Choroid plexus epithelial cell (primary cell): ENCODE measurements around the gene AHNAK.

Experiments
- DNase-seq: peaks from one replicate; pipeline ENCODE4 v3.0.0-alpha.2; 2010; ENCODE audit warnings: low read depth
- H3K4me3 ChIP-seq: 2 replicates; pipeline ENCODE4 v1.5.1; 2011; ENCODE audit warnings: low read depth, mild to moderate bottlenecking, control low read depth, low read length, moderate library complexity
- TF ChIP-seq, protein P1 (sequence below): conservative IDR thresholded peaks from 2 replicates; pipeline ENCODE4 v1.5.1; 2011; ENCODE audit warnings: low read depth, mild to moderate bottlenecking, control low read depth, inconsistent platforms, low read length, moderate library complexity

AHNAK gene

DNA sequence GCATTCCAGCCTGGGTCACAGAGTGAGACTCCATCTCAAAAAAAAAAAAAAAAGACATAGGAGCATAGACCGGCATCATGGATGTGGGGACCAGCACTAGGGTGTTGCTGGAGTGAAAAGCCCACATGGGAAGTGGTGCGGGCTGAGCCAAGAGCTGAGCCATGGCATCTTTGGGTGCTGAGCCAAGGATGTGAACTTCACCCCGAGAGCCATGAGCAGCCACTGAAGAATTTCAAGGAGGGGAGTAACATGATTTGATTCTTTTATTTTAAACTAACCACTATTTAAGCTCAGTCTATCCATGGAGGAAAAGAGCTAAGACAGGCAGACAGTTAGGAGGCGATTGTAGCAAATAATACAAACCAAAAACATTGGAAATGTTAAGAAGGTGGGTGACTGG is 57.4 kb downstream of the AHNAK start:
- TF ChIP-seq, protein P1, sequence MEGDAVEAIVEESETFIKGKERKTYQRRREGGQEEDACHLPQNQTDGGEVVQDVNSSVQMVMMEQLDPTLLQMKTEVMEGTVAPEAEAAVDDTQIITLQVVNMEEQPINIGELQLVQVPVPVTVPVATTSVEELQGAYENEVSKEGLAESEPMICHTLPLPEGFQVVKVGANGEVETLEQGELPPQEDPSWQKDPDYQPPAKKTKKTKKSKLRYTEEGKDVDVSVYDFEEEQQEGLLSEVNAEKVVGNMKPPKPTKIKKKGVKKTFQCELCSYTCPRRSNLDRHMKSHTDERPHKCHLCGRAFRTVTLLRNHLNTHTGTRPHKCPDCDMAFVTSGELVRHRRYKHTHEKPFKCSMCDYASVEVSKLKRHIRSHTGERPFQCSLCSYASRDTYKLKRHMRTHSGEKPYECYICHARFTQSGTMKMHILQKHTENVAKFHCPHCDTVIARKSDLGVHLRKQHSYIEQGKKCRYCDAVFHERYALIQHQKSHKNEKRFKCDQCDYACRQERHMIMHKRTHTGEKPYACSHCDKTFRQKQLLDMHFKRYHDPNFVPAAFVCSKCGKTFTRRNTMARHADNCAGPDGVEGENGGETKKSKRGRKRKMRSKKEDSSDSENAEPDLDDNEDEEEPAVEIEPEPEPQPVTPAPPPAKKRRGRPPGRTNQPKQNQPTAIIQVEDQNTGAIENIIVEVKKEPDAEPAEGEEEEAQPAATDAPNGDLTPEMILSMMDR = no peak
- H3K4me3 ChIP-seq = no peak overlapping the region
- no peak for DNase-seq

DNA sequence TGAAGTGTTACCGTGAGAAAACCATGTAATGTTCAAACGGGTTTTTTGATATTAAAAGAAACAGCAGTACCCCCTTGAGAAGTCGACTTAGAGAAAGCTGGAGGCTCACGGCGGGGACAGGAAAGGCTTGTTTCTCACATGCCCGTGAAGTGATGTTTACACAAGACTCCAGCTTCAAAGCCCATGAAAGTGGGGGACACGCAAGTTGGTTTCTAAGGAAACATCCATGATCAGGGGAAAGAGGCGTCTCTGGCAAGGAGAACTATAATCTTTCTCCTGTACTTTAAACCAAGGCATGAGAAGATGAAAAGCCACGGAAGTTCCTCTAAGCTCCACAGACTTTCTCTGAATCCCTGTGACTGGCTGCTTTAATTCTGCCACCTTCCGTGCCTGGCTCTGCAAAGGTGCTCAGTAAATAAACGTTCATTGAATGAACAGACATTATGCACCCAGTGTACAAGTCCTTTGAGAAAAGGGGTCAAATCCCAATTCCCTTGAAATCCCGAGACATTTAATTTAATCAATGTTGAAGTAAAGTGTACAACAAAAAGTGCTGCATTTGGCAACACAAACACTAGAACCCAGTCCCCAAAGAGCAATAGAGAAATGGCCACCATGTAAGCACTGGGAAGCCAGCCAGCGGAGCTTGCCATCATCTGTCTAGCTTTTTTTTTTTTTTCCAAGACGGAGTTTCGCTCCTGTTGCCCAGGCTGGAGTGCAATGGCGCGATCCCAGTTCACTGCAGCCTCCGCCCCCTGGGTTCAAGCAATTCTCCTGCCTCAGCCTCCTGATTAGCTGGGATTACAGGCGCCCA is 58.7 kb downstream of the AHNAK start:
- TF ChIP-seq, protein P1 = no peak
- peak; percentile 29 for DNase-seq

DNA sequence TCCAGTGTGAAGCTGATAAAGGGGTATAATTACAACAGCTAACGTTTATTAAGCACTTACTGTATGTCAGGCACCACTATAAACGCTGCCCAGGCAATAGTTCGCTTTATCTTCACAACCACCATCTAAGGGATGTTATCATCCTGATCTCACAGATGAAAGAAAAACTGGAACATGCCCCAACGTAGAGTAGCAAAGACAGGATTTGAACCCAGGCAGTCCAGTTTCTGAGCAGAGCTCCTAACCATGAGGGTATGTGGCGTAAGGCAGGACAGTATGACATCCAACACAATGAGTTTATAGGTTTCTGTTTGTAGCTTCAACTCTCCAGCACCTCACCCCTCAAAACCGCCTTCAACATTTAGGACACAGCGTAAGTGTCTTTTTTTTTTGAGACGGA is 59.5 kb downstream of the AHNAK start:
- TF ChIP-seq, protein P1 = no peak
- H3K4me3 ChIP-seq = no peak overlapping the region
- DNase-seq = no peak

More for the DNA sequence above, 58.7 kb downstream of the AHNAK start:
- no peak overlapping the region for H3K4me3 ChIP-seq

DNA sequence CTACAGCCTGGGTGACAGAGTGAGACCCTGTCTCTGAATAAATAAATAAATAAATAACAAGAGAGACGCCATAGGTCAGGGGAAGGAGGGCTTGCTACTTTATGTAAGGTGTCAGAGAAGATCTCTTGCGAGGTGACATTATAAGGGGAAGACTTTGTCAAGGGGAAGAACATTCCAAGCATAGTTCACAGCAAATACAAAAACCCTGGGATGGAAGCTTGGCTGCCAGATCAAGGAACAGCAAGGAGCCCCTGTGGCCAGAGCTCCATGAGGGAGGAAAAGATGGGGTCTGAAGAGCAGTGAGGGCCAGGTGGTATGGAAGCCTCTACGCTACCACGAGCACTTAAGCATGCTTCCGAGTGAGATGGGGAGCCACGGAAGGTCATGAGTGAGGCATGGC is 62.3 kb downstream of the AHNAK start:
- DNase-seq = no peak
- TF ChIP-seq, protein P1 = no peak
- H3K4me3 ChIP-seq = no peak overlapping the region

DNA sequence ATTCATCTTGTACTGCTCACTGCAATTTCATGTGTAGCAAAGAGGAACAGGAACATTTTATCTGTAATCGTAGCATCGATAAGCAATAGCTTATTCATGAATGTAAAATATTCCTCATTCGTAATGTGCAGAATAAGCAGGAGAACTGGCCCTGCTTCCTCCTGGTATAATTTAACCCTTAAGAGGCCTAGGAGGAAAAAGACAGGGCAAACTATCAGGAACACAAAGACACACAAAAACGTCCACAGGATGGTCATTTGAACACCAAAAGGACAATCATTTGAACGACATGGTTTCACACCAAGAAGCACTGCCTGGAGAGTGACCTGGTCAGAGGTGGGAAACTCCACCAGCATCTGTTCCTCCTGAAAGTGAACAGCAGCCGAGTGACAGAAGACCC is 63.9 kb downstream of the AHNAK start:
- H3K4me3 ChIP-seq = no peak overlapping the region
- TF ChIP-seq, protein P1 = no peak
- no peak for DNase-seq

DNA sequence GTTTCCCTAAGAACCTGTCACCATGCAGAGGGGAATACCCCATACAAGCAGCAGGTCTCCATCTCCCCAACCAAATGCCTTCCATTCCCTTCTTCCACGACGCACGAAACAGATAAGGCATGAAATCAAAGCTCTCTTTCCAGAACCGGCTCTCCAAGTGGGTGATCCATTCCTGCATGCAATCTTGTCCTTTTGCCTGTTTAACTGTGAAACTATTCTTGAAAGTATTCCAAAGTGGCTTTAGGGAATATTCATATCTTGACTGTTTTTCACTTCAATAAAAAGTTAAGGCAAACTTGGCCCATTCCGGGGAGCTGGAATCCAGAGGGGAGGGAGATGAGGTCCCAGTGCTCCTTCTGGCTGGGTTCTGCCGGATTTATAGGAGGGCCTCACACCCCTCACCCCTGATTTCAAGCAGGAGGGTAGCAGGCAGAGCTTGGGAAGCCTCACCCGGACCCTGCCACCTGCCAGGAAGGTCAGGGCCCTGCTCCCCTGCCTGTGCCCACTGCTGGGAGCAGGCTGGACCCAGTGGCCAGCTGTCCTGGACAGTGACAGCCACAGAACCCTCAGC is 66.9 kb downstream of the AHNAK start:
- DNase-seq = no peak
- TF ChIP-seq, protein P1 = no peak
- H3K4me3 ChIP-seq = no peak overlapping the region

DNA sequence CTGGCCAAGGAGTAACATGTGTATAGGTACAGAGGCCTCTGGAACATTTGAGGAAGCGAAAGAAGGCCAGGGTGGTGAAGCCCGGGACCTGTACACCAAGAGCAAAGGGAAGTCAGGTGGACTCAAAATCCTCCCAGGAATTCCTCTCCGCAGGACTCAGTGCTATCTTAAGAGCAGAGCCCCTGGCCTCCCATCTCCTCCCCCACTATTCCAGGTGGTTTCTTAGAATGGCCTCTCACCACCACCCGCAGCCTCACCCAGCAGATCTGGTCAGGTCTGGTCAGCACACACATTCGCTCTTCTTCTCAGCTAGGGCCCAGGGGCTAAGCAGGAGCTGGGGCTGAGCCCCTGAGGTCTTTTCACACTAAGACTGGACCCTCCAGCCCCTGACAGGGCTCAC is 68.7 kb downstream of the AHNAK start:
- H3K4me3 ChIP-seq = no peak overlapping the region
- DNase-seq = no peak
- TF ChIP-seq, protein P1 = no peak
